ENCODE results near the gene FXN.

Gene FXN

GRCh38 chr9:69136779-69137178, 101.2 kb downstream of the FXN start:
- no peaks in the 10 kb centered on the region for H3K27me3 Mint-ChIP-seq
- intact Hi-C loops (cut with micrococcal nuclease): no loop called here
- H3K36me3 Mint-ChIP-seq (ENCODE audit: low read depth): no peaks in the 10 kb centered on the region
- H3K4me1 Mint-ChIP-seq (ENCODE audit: low read depth): peaks cover under 1% of the 10 kb centered on the region
- H3K9me3 Mint-ChIP-seq: no peaks in the 10 kb centered on the region
- H3K27ac Mint-ChIP-seq: no peak overlapping the region
- no peak overlapping the region for H3K4me3 Mint-ChIP-seq

GRCh38 chr9:69137311-69137710, 101.8 kb downstream of the FXN start:
- H3K4me1 Mint-ChIP-seq (ENCODE audit: low read depth): peaks cover 6% of the 10 kb centered on the region
- H3K36me3 Mint-ChIP-seq (ENCODE audit: low read depth): no peaks in the 10 kb centered on the region
- H3K9me3 Mint-ChIP-seq: no peaks in the 10 kb centered on the region
- H3K4me3 Mint-ChIP-seq: no peak overlapping the region
- no peaks in the 10 kb centered on the region for H3K27me3 Mint-ChIP-seq
- intact Hi-C loops (cut with micrococcal nuclease): no loop called here
- no peak overlapping the region for H3K27ac Mint-ChIP-seq

- Mint-ChIP-seq H3K36me3 (ENCODE audit: low read depth) (no peaks in the 10 kb centered on the region), H3K27me3 (no peaks in the 10 kb centered on the region), H3K9me3 (no peaks in the 10 kb centered on the region), H3K4me1 (ENCODE audit: low read depth) (peaks cover 8% of the 10 kb centered on the region), H3K27ac (no peak overlapping the region), H3K4me3 (no peak overlapping the region)
- intact Hi-C loops (cut with micrococcal nuclease): no loop called here
Measured at GRCh38 chr9:69139596-69139995, 104.0 kb downstream of the FXN start.

- Mint-ChIP-seq H3K4me3 (no peak overlapping the region), H3K27ac (no peak overlapping the region), H3K9me3 (no peaks in the 10 kb centered on the region), H3K27me3 (no peaks in the 10 kb centered on the region), H3K4me1 (ENCODE audit: low read depth) (peaks cover 8% of the 10 kb centered on the region), H3K36me3 (ENCODE audit: low read depth) (no peaks in the 10 kb centered on the region)
- intact Hi-C loops (cut with micrococcal nuclease): no loop called here
Measured at GRCh38 chr9:69140123-69140735, 104.7 kb downstream of the FXN start.

- H3K27me3 Mint-ChIP-seq: no peaks in the 10 kb centered on the region
- H3K4me1 Mint-ChIP-seq (ENCODE audit: low read depth): peaks cover 8% of the 10 kb centered on the region
- H3K4me3 Mint-ChIP-seq: no peak overlapping the region
- H3K9me3 Mint-ChIP-seq: no peaks in the 10 kb centered on the region
- H3K27ac Mint-ChIP-seq: peak overlapping the region; percentile 35
- no peaks in the 10 kb centered on the region for H3K36me3 Mint-ChIP-seq (ENCODE audit: low read depth)
- intact Hi-C loops (cut with micrococcal nuclease): no loop called here
Measured at GRCh38 chr9:69141851-69142250, 106.3 kb downstream of the FXN start.

GRCh38 chr9:69143291-69143690, 107.7 kb downstream of the FXN start:
- H3K27me3 Mint-ChIP-seq: no peaks in the 10 kb centered on the region
- H3K9me3 Mint-ChIP-seq: no peaks in the 10 kb centered on the region
- intact Hi-C loops (cut with micrococcal nuclease): no loop called here
- H3K27ac Mint-ChIP-seq: no peak overlapping the region
- no peaks in the 10 kb centered on the region for H3K36me3 Mint-ChIP-seq (ENCODE audit: low read depth)
- peaks cover 8% of the 10 kb centered on the region for H3K4me1 Mint-ChIP-seq (ENCODE audit: low read depth)
- no peak overlapping the region for H3K4me3 Mint-ChIP-seq

DNA sequence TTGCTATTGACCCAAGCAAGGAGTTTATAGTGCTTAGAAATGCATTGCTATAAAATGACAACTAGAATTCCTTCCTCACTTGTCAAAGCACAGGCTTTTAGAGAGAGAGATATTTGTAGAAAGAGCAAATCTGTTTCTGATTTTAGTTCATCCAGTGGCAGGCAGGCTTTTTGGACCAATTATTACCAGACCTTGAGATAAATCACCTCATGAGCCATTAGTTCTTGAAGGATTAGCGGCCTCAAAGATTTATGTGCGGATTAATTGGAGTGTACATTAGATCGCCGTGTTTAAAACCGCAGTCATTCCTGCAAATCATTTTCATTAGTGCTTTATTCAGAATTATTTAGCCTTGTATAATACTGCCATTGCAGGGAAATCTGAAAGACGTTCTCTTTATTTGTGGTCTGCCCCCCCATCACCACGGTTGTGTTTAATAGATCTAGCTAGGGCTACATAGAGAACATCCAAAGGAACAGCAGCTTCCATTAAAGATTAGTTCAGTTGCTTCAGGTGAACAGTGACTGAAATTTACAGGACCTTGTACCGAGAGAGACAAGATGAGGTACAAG, 109.7 kb downstream of the FXN start:
- Mint-ChIP-seq H3K4me1 (ENCODE audit: low read depth) (peaks cover 8% of the 10 kb centered on the region), H3K36me3 (ENCODE audit: low read depth) (no peaks in the 10 kb centered on the region), H3K27ac (no peak overlapping the region), H3K4me3 (no peak overlapping the region), H3K27me3 (no peaks in the 10 kb centered on the region), H3K9me3 (no peaks in the 10 kb centered on the region)
- intact Hi-C loops (cut with micrococcal nuclease): no loop called here

DNA sequence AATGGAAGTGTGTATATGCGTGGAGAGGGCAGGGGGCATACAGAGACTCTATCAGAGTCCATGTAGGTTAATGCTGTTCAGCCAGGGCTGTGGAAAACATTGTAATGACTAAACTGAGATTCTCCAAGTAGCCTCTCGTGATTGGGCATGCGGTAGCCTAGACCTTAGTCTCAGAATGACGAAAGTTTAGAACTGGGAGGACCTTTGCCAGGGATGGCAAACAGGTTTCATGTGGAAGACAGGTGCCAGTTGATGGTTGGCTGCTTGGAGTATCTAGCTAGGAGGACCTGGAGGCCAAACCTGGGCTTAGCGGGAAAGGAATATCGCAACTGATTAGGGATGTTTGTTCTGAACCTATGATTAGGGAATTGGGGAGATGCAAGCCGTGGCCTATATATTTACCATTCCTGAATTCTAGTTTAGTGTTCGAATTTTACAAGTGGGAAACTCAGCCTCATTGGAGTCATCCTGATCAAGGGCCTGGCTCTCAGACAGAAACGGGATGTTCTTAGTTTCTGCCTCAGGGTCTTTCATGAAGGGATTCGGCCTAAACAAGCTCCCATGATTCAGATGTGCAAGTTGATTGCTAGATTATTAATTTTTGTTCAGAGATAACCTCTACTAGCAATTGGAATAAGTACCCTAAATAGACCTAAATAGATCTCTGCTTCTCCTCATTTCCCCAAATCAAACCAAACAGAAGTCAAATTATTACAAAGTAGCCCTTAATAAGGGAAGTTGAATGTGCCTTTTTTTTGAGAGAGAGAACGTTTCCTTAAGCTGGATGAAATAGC, 111.7 kb downstream of the FXN start:
- Mint-ChIP-seq H3K4me3 (no peak overlapping the region), H3K9me3 (no peaks in the 10 kb centered on the region), H3K36me3 (ENCODE audit: low read depth) (no peaks in the 10 kb centered on the region), H3K27me3 (no peaks in the 10 kb centered on the region), H3K27ac (no peak overlapping the region), H3K4me1 (ENCODE audit: low read depth) (peaks cover 3% of the 10 kb centered on the region)
- intact Hi-C loops (cut with micrococcal nuclease): no loop called here

DNA sequence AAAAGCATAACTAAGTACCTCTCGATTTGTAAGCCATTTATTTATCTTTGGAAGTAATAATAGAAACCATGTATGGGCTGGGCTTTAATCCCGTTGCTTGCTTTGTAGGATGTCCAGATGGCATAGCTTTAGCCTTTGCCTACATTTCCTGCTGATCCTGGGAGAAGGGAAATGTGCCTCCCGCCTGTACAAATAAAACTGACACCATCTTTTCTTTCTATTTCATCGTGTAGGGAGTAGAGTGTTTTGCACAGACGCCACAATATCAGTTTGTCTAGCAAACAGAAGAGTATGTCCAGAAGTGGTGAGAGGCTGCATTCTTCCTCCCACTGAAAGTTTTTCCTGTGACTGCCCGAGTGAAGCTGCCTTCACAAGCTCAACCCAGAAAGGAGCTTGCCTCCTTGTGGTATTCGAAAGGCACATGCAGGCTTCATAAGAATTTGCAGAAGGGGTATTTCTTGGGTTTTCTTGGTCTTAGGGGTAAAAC, 113.8 kb downstream of the FXN start:
- intact Hi-C loops (cut with micrococcal nuclease): no loop called here
- no peaks in the 10 kb centered on the region for H3K27me3 Mint-ChIP-seq
- H3K9me3 Mint-ChIP-seq: no peaks in the 10 kb centered on the region
- no peaks in the 10 kb centered on the region for H3K36me3 Mint-ChIP-seq (ENCODE audit: low read depth)
- H3K27ac Mint-ChIP-seq: no peak overlapping the region
- no peaks in the 10 kb centered on the region for H3K4me1 Mint-ChIP-seq (ENCODE audit: low read depth)
- no peak overlapping the region for H3K4me3 Mint-ChIP-seq

Data from dendritic cell treated with granulocyte-macrophage colony-stimulating factor and Interleukin-4, amounts not matched to agents 40 ng/mL and 50 ng/mL, for 4 days (primary cell).